ENCODE results near the gene CACNG8.

Gene CACNG8

GRCh38 chr19:54009440-54009839 is 46.7 kb downstream of the CACNG8 start:
- TF ChIP-seq CTCF (IDR thresholded peaks at IDR 0.05; ENCODE audit: low read depth, low read length), result no peak

GRCh38 chr19:54010474-54010873 is 47.7 kb downstream of the CACNG8 start:
- H3K4me3 ChIP-seq (ENCODE audit: low read depth, low read length), result no peak overlapping the region
- no peak for TF ChIP-seq CTCF (IDR thresholded peaks at IDR 0.05; ENCODE audit: low read depth, low read length)

More at GRCh38 chr19:54009440-54009839, 46.7 kb downstream of the CACNG8 start:
- H3K4me3 ChIP-seq (ENCODE audit: low read depth, low read length), result no peak overlapping the region

GRCh38 chr19:54011507-54012211 is 48.9 kb downstream of the CACNG8 start:
- no peak for TF ChIP-seq CTCF (IDR thresholded peaks at IDR 0.05; ENCODE audit: low read depth, low read length)

GRCh38 chr19:54013866-54014265 is 51.1 kb downstream of the CACNG8 start:
- TF ChIP-seq CTCF (IDR thresholded peaks at IDR 0.05; ENCODE audit: low read depth, low read length), result no peak
- H3K4me3 ChIP-seq (ENCODE audit: low read depth, low read length), result no peak overlapping the region

More at GRCh38 chr19:54011507-54012211, 48.9 kb downstream of the CACNG8 start:
- H3K4me3 ChIP-seq (ENCODE audit: low read depth, low read length), result no peak overlapping the region

GRCh38 chr19:54014920-54015560 is 52.3 kb downstream of the CACNG8 start:
- no peak overlapping the region for H3K4me3 ChIP-seq (ENCODE audit: low read depth, low read length)
- TF ChIP-seq CTCF (IDR thresholded peaks at IDR 0.05; ENCODE audit: low read depth, low read length), result no peak

GRCh38 chr19:54017261-54017660 is 54.5 kb downstream of the CACNG8 start:
- H3K4me3 ChIP-seq (ENCODE audit: low read depth, low read length), result no peak overlapping the region
- no peak for TF ChIP-seq CTCF (IDR thresholded peaks at IDR 0.05; ENCODE audit: low read depth, low read length)

GRCh38 chr19:54021363-54021762 is 58.6 kb downstream of the CACNG8 start:
- no peak overlapping the region for H3K4me3 ChIP-seq (ENCODE audit: low read depth, low read length)
- no peak for TF ChIP-seq CTCF (IDR thresholded peaks at IDR 0.05; ENCODE audit: low read depth, low read length)

Data from WI38 (cell line).